Esophagus muscularis mucosa (tissue), 3 donors: Measurements from ENCODE around the gene ARNT2.

Source experiments
- POLR2AphosphoS5 ChIP-seq, 2 donors: sonication (generic); formaldehyde crosslinking; IDR thresholded peaks; one replicate each; pipeline ENCODE4 v1.6.1; 2017; ENCODE audit warnings: antibody characterized with exemption in 2 of 2
- TF ChIP-seq, protein P1 (sequence below), 3 experiments: fragments of 200-600 bp in 2 of 3; fragments of 450-650 bp in 1 of 3; sonication (generic) in 2 of 3; IDR thresholded peaks; one replicate each; pipeline ENCODE4 v1.5.1; 2017 to 2019; ENCODE audit warnings: antibody characterized with exemption in 3 of 3, mild to moderate bottlenecking in 2 of 3, moderate library complexity in 1 of 3

DNA sequence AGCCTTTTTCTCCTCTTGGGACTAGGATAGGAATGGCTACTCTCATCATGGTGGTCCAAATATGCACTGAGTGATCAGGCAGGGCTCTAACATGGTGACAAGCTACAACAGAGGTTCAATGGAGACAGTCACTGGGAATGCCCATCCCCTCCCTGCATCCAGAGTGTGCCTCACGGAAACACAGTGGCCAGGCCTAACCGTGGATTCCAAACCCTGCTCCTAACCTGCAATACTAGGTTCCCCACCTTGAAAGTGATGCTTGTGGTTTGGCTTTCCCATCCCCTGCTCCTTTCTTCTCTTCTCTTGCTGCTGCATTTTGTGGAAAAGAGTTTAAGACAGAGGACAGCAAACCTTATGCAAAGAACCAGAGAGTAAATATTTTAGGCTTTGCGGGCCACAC is 216.0 kb downstream of the ARNT2 start:
- TF ChIP-seq, protein P1, sequence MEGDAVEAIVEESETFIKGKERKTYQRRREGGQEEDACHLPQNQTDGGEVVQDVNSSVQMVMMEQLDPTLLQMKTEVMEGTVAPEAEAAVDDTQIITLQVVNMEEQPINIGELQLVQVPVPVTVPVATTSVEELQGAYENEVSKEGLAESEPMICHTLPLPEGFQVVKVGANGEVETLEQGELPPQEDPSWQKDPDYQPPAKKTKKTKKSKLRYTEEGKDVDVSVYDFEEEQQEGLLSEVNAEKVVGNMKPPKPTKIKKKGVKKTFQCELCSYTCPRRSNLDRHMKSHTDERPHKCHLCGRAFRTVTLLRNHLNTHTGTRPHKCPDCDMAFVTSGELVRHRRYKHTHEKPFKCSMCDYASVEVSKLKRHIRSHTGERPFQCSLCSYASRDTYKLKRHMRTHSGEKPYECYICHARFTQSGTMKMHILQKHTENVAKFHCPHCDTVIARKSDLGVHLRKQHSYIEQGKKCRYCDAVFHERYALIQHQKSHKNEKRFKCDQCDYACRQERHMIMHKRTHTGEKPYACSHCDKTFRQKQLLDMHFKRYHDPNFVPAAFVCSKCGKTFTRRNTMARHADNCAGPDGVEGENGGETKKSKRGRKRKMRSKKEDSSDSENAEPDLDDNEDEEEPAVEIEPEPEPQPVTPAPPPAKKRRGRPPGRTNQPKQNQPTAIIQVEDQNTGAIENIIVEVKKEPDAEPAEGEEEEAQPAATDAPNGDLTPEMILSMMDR (IDR thresholded peaks at IDR 0.05), result no peak
- TF ChIP-seq POLR2AphosphoS5 (IDR thresholded peaks at IDR 0.05), result no peak
